DOHH2 (cell line): ENCODE data around the gene FYCO1.

ENCODE experiments used
- H3F3A ChIP-seq: fragments of 200-600 bp; sonication (generic), shearing (Covaris generic); 2 replicates; pipeline ENCODE4 v1.6.0; 2016; ENCODE audit warnings: antibody characterized with exemption, mild to moderate bottlenecking; ENCODE audit not compliant: control insufficient read depth, insufficient read depth
- H3K27ac ChIP-seq: fragments of 200-600 bp; sonication (generic); 2 replicates; pipeline ENCODE4 v1.5.1; 2014; ENCODE audit warnings: low read depth, mild to moderate bottlenecking, low read length, moderate library complexity
- H3K27me3 ChIP-seq: fragments of 200-600 bp; sonication (generic); 2 replicates; pipeline ENCODE4 v1.6.1; 2014; ENCODE audit warnings: mild to moderate bottlenecking, low read length, mixed read lengths; ENCODE audit not compliant: control insufficient read depth
- H3K36me3 ChIP-seq: fragments of 200-600 bp; sonication (generic); 2 replicates; pipeline ENCODE4 v1.6.1; 2014; ENCODE audit warnings: mild to moderate bottlenecking, low read length, moderate library complexity, mixed read lengths; ENCODE audit not compliant: control insufficient read depth
- H3K4me1 ChIP-seq: fragments of 200-600 bp; sonication (generic); 2 replicates; pipeline ENCODE4 v1.6.1; 2014; ENCODE audit warnings: mild to moderate bottlenecking, low read length, mixed read lengths; ENCODE audit not compliant: control insufficient read depth
- H3K4me2 ChIP-seq: fragments of 200-600 bp; sonication (generic); 2 replicates; pipeline ENCODE4 v1.6.0; 2014; ENCODE audit warnings: mild to moderate bottlenecking, low read length, moderate library complexity
- H3K4me3 ChIP-seq: fragments of 200-600 bp; sonication (generic); 2 replicates; pipeline ENCODE4 v1.5.1; 2014; ENCODE audit warnings: mild to moderate bottlenecking, low read length, mixed read lengths
- H3K79me2 ChIP-seq: fragments of 200-600 bp; sonication (generic); 2 replicates; pipeline ENCODE4 v1.6.1; 2014; ENCODE audit warnings: mild to moderate bottlenecking, low read length, mixed read lengths; ENCODE audit not compliant: control insufficient read depth
- H3K9me2 ChIP-seq: fragments of 200-600 bp; sonication (generic); replicated peaks from 2 replicates; pipeline ENCODE4 v1.6.1; 2014; ENCODE audit warnings: mild to moderate bottlenecking, low read length, mixed read lengths; ENCODE audit not compliant: control insufficient read depth
- H3K9me3 ChIP-seq: fragments of 200-600 bp; sonication (generic); 2 replicates; pipeline ENCODE4 v1.6.1; 2014; ENCODE audit warnings: antibody characterized with exemption, low read length, mixed read lengths; ENCODE audit not compliant: control insufficient read depth, insufficient read depth
- H4K20me1 ChIP-seq: fragments of 200-600 bp; sonication (generic); 2 replicates; pipeline ENCODE4 v1.6.0; 2014; ENCODE audit warnings: low read depth, mild to moderate bottlenecking, antibody characterized with exemption, low read length, moderate library complexity; ENCODE audit not compliant: control insufficient read depth, insufficient read depth
- EZH2phosphoT487 ChIP-seq: fragments of 200-600 bp; sonication (generic); IDR thresholded peaks from 2 replicates; pipeline ENCODE4 v1.6.1; 2017; ENCODE audit warnings: borderline replicate concordance, mild to moderate bottlenecking, antibody characterized with exemption, low read length, moderate library complexity, mixed read lengths
- TF ChIP-seq, protein P1 (sequence below): fragments of 200-600 bp; sonication (generic); IDR thresholded peaks from one replicate; pipeline ENCODE4 v1.5.1; 2014; ENCODE audit warnings: antibody characterized with exemption, mild to moderate bottlenecking, low read depth, low read length; ENCODE audit not compliant: poor library complexity, severe bottlenecking

Gene FYCO1

DNA sequence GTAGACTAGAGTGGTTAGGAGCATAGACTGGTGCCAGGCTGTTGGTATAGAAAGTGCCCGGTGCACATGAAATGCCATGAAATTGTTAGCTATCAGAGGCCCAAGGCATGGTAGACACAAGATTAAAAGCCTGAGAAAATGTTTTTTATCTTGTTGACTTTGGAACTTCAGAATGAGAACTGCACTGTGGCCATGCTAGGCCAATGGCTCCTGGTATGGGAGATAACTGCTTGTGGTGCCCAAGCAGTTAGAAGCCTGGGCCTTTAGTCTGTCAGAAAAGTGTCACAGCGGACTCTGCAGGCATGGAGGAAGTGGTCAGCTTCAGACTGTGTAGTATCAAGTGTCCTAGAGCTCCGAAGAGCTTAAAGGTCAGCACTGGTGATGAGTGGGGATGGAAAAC, 11.9 kb downstream of the FYCO1 start:
- no peak overlapping the region for H3K27ac ChIP-seq
- H4K20me1 ChIP-seq = peaks cover 4% of the 10 kb centered on the region
- H3K9me3 ChIP-seq = no peaks in the 10 kb centered on the region
- no peak overlapping the region for H3K4me2 ChIP-seq
- peaks cover 54% of the 10 kb centered on the region for H3K36me3 ChIP-seq
- no peaks in the 10 kb centered on the region for H3F3A ChIP-seq
- H3K9me2 ChIP-seq = no peaks in the 10 kb centered on the region
- TF ChIP-seq EZH2phosphoT487 = no peak
- TF ChIP-seq, protein P1, sequence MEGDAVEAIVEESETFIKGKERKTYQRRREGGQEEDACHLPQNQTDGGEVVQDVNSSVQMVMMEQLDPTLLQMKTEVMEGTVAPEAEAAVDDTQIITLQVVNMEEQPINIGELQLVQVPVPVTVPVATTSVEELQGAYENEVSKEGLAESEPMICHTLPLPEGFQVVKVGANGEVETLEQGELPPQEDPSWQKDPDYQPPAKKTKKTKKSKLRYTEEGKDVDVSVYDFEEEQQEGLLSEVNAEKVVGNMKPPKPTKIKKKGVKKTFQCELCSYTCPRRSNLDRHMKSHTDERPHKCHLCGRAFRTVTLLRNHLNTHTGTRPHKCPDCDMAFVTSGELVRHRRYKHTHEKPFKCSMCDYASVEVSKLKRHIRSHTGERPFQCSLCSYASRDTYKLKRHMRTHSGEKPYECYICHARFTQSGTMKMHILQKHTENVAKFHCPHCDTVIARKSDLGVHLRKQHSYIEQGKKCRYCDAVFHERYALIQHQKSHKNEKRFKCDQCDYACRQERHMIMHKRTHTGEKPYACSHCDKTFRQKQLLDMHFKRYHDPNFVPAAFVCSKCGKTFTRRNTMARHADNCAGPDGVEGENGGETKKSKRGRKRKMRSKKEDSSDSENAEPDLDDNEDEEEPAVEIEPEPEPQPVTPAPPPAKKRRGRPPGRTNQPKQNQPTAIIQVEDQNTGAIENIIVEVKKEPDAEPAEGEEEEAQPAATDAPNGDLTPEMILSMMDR = no peak
- H3K4me1 ChIP-seq = no peaks in the 10 kb centered on the region
- peaks cover 32% of the 10 kb centered on the region for H3K79me2 ChIP-seq
- no peak overlapping the region for H3K4me3 ChIP-seq
- no peaks in the 10 kb centered on the region for H3K27me3 ChIP-seq

DNA sequence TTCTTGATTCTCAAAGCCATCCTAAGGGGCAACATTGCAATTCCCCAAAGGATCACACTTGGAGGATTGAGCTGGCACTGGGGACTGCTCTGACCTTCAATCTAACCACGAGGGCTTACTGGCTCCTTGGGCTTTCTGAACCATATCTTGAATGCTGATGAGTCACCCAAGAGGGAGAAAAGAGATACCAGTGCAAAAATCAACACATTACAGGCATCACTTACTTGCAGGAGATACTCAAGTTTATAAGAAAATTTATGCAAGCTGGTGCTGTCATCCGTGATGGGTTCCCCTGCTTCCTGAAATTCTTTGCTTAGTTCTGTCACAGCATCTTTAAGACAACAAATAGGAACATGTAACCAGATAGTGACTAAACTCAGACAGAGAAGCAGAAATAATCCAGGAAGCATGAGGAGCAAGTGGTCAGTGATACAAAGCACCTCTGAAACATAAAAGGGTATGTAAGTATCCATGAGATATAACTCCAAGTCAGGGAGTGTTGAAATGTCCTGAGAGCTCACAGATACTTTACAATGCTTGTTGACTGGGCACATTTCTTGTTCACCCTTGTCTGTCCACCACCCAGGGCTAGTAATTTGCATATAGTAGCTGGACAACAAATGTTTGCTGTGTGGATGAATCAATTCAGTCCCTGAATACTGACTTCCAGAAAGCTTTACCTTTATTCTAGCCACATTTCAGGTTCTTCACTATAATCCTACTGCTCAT, 14.1 kb downstream of the FYCO1 start:
- Histone ChIP-seq H3K9me2 (no peaks in the 10 kb centered on the region), H3K36me3 (peaks cover 71% of the 10 kb centered on the region), H3K27ac (no peak overlapping the region), H3K4me3 (no peak overlapping the region), H4K20me1 (peaks cover under 1% of the 10 kb centered on the region; the same call in 1 of the 2 replicates), H3F3A (no peaks in the 10 kb centered on the region), H3K79me2 (peaks cover 10% of the 10 kb centered on the region), H3K9me3 (no peaks in the 10 kb centered on the region), H3K4me1 (no peaks in the 10 kb centered on the region), H3K27me3 (no peaks in the 10 kb centered on the region), H3K4me2 (no peak overlapping the region)
- TF ChIP-seq, protein P1 = no peak
- TF ChIP-seq EZH2phosphoT487 = no peak

DNA sequence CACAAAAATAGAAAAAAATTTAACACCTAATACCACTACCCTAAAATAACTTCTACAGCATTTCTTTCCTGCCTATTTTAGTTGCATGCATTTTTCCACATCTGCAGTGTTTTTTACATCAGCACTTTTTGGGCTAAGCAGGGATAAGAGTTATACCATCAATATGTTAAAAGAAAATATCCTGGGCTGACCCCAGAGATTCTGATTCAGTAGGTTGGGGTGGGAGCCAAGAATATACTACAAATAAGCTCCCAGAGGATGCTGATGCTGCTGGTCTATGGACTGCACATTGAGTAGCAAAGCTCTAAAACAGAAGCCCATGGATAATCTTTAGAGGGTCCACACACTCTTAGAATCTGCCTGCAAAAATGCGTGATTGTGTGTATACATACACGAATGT, 14.8 kb downstream of the FYCO1 start:
- no peak overlapping the region for H3K4me3 ChIP-seq
- H4K20me1 ChIP-seq = no peaks in the 10 kb centered on the region
- no peaks in the 10 kb centered on the region for H3K27me3 ChIP-seq
- peaks cover 3% of the 10 kb centered on the region for H3K79me2 ChIP-seq
- H3K9me2 ChIP-seq = no peaks in the 10 kb centered on the region
- no peaks in the 10 kb centered on the region for H3K9me3 ChIP-seq
- no peak for TF ChIP-seq EZH2phosphoT487
- TF ChIP-seq, protein P1 = no peak
- H3K4me1 ChIP-seq = no peaks in the 10 kb centered on the region
- H3F3A ChIP-seq = no peaks in the 10 kb centered on the region
- H3K4me2 ChIP-seq = no peak overlapping the region
- H3K27ac ChIP-seq = no peak overlapping the region
- H3K36me3 ChIP-seq = peaks cover 78% of the 10 kb centered on the region
